ENCODE data around the gene FOS.

FOS gene

GRCh38 chr14:75286313-75286712 is 7.7 kb downstream of the FOS start:
- no peak for TF ChIP-seq CTCF (IDR thresholded peaks at IDR 0.05; ENCODE audit: insufficient read depth, low read length, missing control alignments)
- no peak overlapping the region for H3K4me3 ChIP-seq (ENCODE audit: low read depth, low read length)
- DNase-seq (ENCODE audit: low read depth, low spot score): no peak
- ChIA-PET POLR2A (no interaction called here), CTCF (interaction anchor here (1.4 to 1.6 kb wide), 2 partner anchors 9 to 12 kb away, joined by 3 to 7 read pairs; no protein-coding TSS in a partner anchor)

- DNase-seq (ENCODE audit: low read depth, low spot score): no peak
- no peak for TF ChIP-seq CTCF (IDR thresholded peaks at IDR 0.05; ENCODE audit: insufficient read depth, low read length, missing control alignments)
- H3K4me3 ChIP-seq (ENCODE audit: low read depth, low read length): no peak overlapping the region
- ChIA-PET POLR2A (interaction anchor here (0.9 to 2.0 kb wide), 2 partner anchors 9 to 11 kb away, joined by 3 to 4 read pairs; partner anchors contain the start of gene FOS), CTCF (interaction anchor here (0.9 to 2.7 kb wide), 3 partner anchors 8 to 114 kb away, joined by 3 to 6 read pairs (median 6); no protein-coding TSS in a partner anchor)
Observed at GRCh38 chr14:75289840-75290388, 11.3 kb downstream of the FOS start.

- ChIA-PET CTCF (interaction anchor here (1.0 to 2.7 kb wide), 5 partner anchors 9 to 159 kb away, joined by 3 to 6 read pairs (median 4); no protein-coding TSS in a partner anchor), POLR2A (interaction anchor here (1.3 to 2.0 kb wide), 2 partner anchors 10 to 12 kb away, joined by 4 to 7 read pairs; partner anchors contain the start of gene FOS)
- DNase-seq (ENCODE audit: low read depth, low spot score): no peak
- no peak overlapping the region for H3K4me3 ChIP-seq (ENCODE audit: low read depth, low read length)
- no peak for TF ChIP-seq CTCF (IDR thresholded peaks at IDR 0.05; ENCODE audit: insufficient read depth, low read length, missing control alignments)
Observed at GRCh38 chr14:75290851-75291250, 12.2 kb downstream of the FOS start.

GRCh38 chr14:75291331-75291730 is 12.7 kb downstream of the FOS start:
- TF ChIP-seq CTCF (IDR thresholded peaks at IDR 0.05; ENCODE audit: insufficient read depth, low read length, missing control alignments): no peak
- POLR2A ChIA-PET: interaction anchor here (1.3 kb wide), 1 partner anchor 12 kb away, joined by 7 read pairs; the partner anchor contains the start of gene FOS
- CTCF ChIA-PET: interaction anchor here (1.0 to 2.7 kb wide), 5 partner anchors 9 to 160 kb away, joined by 3 to 13 read pairs (median 4); no protein-coding TSS in a partner anchor
- no peak for DNase-seq (ENCODE audit: low read depth, low spot score)
- H3K4me3 ChIP-seq (ENCODE audit: low read depth, low read length): no peak overlapping the region

GRCh38 chr14:75292101-75292563 is 13.5 kb downstream of the FOS start:
- DNase-seq (ENCODE audit: low read depth, low spot score): no peak
- CTCF ChIA-PET: interaction anchor here (0.7 to 1.9 kb wide), 5 partner anchors 10 to 151 kb away, joined by 3 to 13 read pairs (median 4); no protein-coding TSS in a partner anchor
- no peak for TF ChIP-seq CTCF (IDR thresholded peaks at IDR 0.05; ENCODE audit: insufficient read depth, low read length, missing control alignments)
- no peak overlapping the region for H3K4me3 ChIP-seq (ENCODE audit: low read depth, low read length)
- POLR2A ChIA-PET: no interaction called here

GRCh38 chr14:75292886-75293285 is 14.3 kb downstream of the FOS start:
- H3K4me3 ChIP-seq (ENCODE audit: low read depth, low read length): no peak overlapping the region
- TF ChIP-seq CTCF (IDR thresholded peaks at IDR 0.05; ENCODE audit: insufficient read depth, low read length, missing control alignments): no peak
- ChIA-PET CTCF (interaction anchor here (0.7 to 18.0 kb wide), 6 partner anchors 10 to 167 kb away, joined by 3 to 518 read pairs (median 4); partner anchors contain the start of gene NEK9), POLR2A (interaction anchor here (1.0 kb wide), 1 partner anchor 11 kb away, joined by 3 read pairs; no protein-coding TSS in a partner anchor)
- DNase-seq (ENCODE audit: low read depth, low spot score): no peak

All from AG04449 (cell line).